Right kidney (tissue), 1 donor: ENCODE measurements around the gene RNU6-9.
"Not testable (repeated sequence)": the region's sequence is repeated elsewhere in the genome, so short reads cannot be mapped to it uniquely, and the experiment has no call there.

Source experiments
- DNase-seq: peaks from one replicate; pipeline ENCODE4 v3.0.0-alpha.2; 2016

Gene RNU6-9

GRCh38 chr19:861756-862580, 31.3 kb upstream of the RNU6-9 start:
- no peak for DNase-seq

- peak; percentile 44 for DNase-seq
These were observed 30.5 kb upstream of the RNU6-9 start for GRCh38 chr19:862581-863314.

- no peak for DNase-seq
These were observed 30.0 kb upstream of the RNU6-9 start for GRCh38 chr19:863315-863620.

- DNase-seq = no peak
These were observed 26.4 kb upstream of the RNU6-9 start for GRCh38 chr19:866769-867300.

- no peak for DNase-seq
These were observed 25.9 kb upstream of the RNU6-9 start for GRCh38 chr19:867301-867793.

- no peak for DNase-seq
These were observed 25.3 kb upstream of the RNU6-9 start for GRCh38 chr19:867855-868457.

GRCh38 chr19:868458-869244, 24.6 kb upstream of the RNU6-9 start:
- DNase-seq = no peak

- no peak for DNase-seq
These were observed 23.8 kb upstream of the RNU6-9 start for GRCh38 chr19:869245-870177.

GRCh38 chr19:870314-870713, 23.0 kb upstream of the RNU6-9 start:
- no peak for DNase-seq

- no peak for DNase-seq
These were observed 22.3 kb upstream of the RNU6-9 start for GRCh38 chr19:870963-871401.

GRCh38 chr19:871446-872265, 21.6 kb upstream of the RNU6-9 start:
- DNase-seq = peak; percentile 53

- no peak for DNase-seq
These were observed 20.9 kb upstream of the RNU6-9 start for GRCh38 chr19:872266-872951.

- DNase-seq = no peak
These were observed 20.2 kb upstream of the RNU6-9 start for GRCh38 chr19:873084-873483.

GRCh38 chr19:873561-874041, 19.7 kb upstream of the RNU6-9 start:
- DNase-seq = no peak

- no peak for DNase-seq
These were observed 17.9 kb upstream of the RNU6-9 start for GRCh38 chr19:875265-875879.

GRCh38 chr19:876089-876488, 17.2 kb upstream of the RNU6-9 start:
- DNase-seq = no peak

- DNase-seq = no peak
These were observed 16.4 kb upstream of the RNU6-9 start for GRCh38 chr19:876780-877314.

GRCh38 chr19:877992-878660, 15.2 kb upstream of the RNU6-9 start:
- not testable (repeated sequence) for DNase-seq
